GM18951 (cell line): ENCODE results near the gene CDCA7.
A peak's percentile ranks its signal among the peaks of the same experiment; 100 is the strongest.
"Not testable (repeated sequence)": the region's sequence is repeated elsewhere in the genome, so short reads cannot be mapped to it uniquely, and the experiment has no call there.

Source experiments
- POLR2A ChIP-seq: IDR thresholded peaks from 4 replicates; pipeline ENCODE4 v1.6.1; 2011; ENCODE audit warnings: mild to moderate bottlenecking; ENCODE audit not compliant: insufficient read length, insufficient read depth; ENCODE audit errors: extremely low read depth
- in situ Hi-C: fragments of 300-500 bp; cut with MboI; formaldehyde crosslinking; loops from one replicate; pipeline ENCODE4 v1.12.0; 2022; ENCODE audit warnings: low sequenced_read_pairs, mixed read lengths, inconsistent platforms; ENCODE audit not compliant: unreplicated experiment

The CDCA7 gene

DNA sequence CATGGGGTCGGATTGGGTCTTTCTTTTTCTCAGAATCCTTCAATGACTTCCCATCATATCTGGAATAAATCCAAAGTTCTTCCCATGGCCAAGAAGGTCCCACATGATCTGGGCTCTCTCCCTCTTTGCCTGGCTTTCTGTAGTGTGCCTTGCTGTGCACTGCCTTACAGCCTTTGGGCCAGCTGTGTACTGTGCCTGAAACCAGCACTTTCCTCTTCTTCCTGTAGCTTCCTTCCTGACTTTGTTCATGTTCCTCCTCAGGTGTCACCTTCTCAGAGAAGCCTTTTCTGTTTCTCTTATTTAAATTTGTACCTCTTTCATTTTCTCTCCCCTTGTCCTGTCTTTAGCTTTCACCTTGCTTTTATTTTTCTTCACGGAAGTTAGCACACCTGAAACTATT lies 4.3 kb upstream of the CDCA7 start:
- no peak for TF ChIP-seq POLR2A
- in situ Hi-C loops = no loop called here

DNA sequence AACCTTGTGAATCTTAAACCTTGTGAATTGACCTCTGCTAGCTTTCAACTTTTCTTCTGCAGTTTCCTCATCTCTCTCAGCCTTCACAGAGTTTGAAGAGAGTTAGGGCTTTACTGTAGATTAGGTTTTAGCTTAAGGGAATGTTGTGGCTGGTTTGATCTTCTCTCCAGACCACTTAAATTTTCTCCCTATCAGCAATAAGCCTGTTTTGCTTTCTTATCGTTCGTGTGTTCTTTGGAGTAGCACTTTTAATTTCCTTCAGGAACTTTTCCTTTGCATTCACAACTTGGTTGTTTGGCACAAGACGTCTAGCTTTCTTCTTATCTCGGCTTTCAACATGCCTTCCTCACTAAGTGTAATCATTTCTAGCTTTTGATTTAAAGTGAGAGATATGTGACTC lies 2.8 kb upstream of the CDCA7 start:
- no peak for TF ChIP-seq POLR2A
- in situ Hi-C loops = no loop called here

DNA sequence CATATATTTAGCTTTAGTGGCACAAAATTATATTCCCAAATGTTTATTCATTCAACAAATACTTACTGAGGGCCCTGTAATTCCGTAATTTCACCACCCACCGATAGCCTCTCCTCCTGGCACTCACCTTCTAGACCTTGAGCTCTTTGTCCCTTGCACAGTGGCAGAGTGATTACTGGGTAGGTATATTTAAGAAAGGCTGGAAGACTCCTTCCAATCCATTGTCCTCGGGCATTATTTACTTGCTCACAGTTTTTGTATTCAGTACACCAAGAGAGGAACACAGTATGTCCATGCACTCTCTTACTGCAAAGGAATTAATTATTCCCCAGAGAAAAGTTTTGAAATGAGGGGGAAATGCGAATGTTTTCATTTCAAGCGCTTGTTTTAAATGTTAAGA lies 1.1 kb upstream of the CDCA7 start:
- in situ Hi-C loops = no loop called here
- no peak for TF ChIP-seq POLR2A

DNA sequence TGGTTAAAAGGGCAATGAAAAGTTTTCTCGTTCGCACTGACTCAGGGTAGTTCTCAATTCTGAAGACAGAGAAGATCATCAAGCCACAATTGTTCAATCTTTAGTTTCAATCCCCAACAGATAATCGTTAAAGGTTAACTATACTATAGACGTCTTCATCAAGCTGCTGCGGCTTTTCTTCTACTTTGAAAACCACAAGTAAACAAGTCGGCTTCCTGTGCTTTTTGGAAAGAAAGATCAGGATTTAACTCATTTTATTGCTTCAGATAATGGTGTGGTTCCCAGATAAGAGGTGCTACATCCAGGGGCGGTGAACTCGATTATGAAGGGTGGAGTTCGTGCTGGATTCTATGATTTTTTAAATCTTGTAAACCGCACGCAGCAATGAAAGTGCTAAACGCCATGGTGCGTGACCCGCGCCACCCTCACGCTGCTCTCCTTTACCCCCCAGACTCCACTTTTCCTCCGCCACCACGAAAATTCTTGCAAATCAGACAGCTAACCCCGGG lies 545 bp upstream of the CDCA7 start:
- in situ Hi-C loops = no loop called here
- TF ChIP-seq POLR2A = no peak

DNA sequence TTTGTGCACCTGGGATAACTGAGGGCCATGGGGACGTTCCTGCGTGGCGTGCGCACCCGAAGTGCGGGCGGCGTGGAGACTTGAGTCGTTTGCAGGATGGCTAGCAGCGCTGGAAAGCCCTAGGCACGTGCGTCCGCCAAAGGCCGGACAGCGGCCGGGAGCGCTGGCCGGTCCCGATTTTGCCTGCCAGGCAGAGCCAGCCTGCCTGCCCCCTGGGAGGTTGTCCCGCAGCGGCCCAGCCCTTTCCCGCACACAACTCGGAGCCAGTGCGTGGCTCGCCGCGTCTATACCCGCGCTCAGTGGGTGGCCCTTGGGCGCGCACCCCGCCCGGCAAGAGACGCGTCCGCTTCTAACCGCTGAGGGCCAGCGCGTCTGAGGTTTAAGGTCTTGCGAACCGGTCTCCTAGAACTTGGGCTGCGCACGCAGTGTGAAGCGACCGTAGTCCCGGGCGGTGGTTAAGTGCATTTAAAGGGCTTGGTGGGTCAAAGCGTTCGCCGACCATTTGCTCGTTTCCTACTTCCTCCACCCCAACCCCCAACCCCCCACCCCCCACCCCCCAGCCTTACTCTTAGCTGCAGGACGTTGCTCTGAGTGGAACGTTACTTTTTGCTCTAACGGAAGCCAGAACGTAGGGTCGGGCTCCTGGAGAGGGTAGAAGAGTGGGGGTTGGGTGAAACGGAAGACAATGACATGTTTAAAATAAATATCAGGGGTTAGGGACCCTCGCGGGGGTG lies 627 bp downstream of the CDCA7 start:
- in situ Hi-C loops = no loop called here
- peak; percentile 28 for TF ChIP-seq POLR2A

DNA sequence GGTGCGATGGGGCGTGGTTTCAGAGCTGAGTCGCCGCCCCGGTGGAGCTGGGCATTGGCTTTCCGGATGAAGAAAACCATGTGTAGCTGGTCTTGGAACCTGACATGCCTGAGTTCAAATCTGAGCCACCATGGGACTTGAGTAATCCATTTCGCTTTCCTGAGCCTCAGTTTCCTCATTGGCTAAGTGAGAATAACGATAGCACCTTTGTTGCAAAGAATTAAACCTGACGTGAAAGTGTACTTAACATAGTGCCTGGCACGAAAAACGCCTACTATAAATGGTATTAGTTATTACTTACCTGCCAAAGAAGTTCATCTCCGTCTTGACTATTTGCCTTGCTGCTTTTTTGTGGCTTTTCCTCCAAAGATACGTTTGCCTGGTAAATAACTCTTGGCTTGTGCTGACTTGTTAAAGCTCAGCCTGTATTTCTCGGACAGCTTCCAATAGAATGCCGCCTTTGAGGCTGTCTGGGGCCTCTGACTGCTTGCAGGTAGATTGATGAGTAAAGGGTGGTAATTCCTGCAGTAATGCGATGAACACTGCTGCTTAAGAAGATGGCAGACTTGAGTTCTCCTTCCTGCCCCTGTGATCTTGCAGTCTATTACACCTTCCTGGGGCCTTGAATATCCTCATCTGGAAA lies 1.3 kb downstream of the CDCA7 start:
- no peak for TF ChIP-seq POLR2A
- in situ Hi-C loops = no loop called here

DNA sequence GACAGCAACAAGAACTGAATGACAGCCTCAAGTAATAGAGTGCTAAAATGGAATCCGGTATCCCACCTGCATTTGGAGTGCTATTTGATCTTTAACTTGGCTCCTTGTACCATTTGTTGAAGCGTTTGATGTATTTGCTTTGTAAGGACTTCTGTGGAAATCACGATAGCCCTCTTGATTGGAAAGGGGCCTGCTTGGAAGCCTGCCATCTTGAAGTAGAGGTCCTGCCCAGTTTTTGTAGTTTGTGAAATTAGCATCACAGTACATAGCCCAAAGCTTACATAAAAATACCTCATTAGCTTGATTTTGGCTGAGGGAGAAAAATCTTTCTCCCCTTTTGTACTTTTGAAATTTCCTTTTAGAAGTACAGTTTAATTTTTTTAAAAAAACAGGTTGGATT lies 2.7 kb downstream of the CDCA7 start:
- TF ChIP-seq POLR2A = no peak

DNA sequence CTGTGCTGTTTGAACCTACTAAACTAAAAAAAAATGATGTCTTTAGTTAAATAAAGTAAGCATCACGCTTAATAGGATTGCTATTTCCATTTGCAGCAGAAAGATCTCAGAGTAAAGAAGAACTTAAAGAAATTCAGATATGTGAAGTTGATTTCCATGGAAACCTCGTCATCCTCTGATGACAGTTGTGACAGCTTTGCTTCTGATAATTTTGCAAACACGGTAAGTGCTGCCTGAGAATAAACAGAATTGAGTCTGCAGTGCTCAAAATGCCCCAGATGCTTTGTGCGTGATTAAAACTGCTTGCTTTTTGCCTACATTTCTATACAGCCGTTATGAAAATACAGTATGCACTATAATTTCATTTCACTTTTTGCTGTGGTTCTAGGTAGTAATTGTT lies 3.9 kb downstream of the CDCA7 start:
- no peak for TF ChIP-seq POLR2A
- in situ Hi-C loops = no loop called here

More for the DNA sequence above, 2.7 kb downstream of the CDCA7 start:
- in situ Hi-C loops = no loop called here

DNA sequence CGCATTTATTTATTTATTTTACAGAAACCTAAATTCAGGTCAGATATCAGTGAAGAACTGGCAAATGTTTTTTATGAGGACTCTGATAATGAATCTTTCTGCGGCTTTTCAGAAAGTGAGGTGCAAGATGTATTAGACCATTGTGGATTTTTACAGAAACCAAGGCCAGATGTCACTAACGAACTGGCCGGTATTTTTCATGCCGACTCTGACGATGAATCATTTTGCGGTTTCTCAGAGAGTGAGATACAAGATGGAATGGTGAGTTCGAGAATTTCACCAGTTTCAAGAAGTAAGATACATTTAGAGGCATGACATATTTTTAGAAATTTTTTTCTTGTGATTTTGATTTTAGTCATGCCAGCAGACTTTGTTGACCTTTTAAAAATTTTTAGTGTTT lies 4.6 kb downstream of the CDCA7 start:
- TF ChIP-seq POLR2A = no peak
- in situ Hi-C loops = no loop called here

DNA sequence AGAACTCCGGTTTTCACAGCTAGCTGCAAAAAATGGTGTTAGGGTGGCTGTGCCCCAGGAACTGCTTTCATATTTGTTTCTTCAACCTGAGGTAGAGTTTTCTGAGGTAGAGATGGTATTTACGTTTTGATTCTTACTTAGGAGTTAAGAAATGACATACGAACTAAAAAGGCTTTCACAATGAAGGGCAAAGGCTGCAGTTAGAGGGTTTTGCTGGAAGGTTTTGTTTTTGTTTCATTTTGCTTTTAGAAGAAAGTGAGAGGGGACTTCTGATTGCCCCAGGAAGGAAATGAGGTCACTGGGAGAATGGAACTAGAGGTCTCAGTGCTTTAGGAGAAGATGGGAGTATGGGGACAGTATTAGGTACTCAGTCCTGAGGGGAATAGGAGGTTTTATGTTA lies 15.5 kb downstream of the CDCA7 start:
- in situ Hi-C loops = no loop called here
- no peak for TF ChIP-seq POLR2A

DNA sequence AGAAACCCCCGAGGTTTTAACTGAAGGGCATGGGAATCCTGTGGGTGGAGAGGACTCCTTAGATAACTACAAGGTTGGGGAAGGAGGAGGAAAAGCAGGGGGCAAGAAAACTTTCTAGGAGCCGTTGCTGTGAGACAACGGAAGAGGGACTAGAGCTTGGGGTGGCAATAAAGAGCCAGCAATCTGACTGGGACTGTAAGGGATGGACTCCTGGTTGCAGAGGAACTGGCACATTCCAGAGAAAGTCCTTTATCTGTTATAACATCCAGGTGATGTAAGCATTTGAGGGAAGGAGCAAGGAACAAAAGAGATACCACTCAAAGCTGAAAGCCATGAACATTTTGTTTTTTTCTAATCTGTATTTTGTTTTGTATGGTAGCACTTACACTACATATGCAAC lies 16.4 kb downstream of the CDCA7 start:
- no peak for TF ChIP-seq POLR2A
- in situ Hi-C loops = no loop called here

DNA sequence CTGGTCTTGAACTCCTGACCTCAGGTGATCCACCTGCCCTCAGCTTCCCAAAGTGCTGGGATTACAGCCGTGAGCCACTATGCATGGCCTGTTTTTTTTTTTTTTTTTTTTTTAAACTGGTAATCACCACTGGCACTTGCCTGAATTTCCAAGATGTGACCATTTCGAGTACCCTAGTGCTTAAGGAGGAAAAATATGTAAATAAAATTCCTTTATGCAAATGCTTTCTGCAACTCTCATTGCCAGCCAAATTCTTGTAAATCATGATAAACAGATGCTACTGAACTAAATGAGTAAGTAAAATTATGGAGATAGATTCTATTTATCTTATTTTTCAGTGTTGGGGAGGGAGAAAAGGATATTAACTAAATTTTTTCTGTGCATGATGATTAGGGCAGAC lies 18.6 kb downstream of the CDCA7 start:
- TF ChIP-seq POLR2A = no peak
- in situ Hi-C loops = no loop called here

DNA sequence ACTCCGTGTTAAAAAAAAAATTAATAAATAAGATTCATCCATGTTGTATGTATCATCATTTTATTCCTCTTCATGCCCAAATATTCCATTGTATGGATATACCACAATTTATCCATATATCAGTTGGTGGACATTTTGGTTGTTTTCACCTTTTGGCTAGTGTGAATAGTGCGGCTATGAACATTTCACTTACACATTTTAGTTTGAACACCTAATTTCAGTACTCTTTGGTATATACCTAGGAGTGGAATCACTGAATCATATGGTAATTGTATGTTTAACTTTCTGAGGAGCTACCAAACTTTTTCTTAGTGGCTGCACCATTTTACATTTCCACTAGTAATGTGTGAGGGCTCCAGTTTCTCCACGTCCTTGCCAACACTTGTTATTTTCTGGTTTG lies 20.0 kb downstream of the CDCA7 start:
- in situ Hi-C loops = no loop called here

DNA sequence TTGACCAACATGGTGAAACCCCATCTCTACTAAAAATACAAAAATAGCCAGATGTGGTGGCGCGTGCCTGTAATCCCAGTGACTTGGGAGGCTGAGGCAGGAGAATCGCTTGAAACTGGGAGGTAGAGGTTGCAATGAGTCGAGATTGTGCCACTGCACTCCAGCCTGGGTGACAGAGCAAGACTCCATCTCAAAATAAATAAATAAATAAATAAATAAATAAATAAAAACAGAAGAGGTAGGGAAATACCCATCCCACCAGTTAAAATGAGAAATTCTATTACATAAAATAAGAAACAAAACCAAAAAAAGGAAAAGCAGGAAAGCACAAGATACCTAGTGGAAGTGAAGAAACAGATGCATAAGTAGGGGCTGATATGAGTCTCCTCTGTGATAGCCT lies 30.9 kb downstream of the CDCA7 start:
- in situ Hi-C loops = not testable (repeated sequence)

More for the DNA sequence above, 20.0 kb downstream of the CDCA7 start:
- no peak for TF ChIP-seq POLR2A

DNA sequence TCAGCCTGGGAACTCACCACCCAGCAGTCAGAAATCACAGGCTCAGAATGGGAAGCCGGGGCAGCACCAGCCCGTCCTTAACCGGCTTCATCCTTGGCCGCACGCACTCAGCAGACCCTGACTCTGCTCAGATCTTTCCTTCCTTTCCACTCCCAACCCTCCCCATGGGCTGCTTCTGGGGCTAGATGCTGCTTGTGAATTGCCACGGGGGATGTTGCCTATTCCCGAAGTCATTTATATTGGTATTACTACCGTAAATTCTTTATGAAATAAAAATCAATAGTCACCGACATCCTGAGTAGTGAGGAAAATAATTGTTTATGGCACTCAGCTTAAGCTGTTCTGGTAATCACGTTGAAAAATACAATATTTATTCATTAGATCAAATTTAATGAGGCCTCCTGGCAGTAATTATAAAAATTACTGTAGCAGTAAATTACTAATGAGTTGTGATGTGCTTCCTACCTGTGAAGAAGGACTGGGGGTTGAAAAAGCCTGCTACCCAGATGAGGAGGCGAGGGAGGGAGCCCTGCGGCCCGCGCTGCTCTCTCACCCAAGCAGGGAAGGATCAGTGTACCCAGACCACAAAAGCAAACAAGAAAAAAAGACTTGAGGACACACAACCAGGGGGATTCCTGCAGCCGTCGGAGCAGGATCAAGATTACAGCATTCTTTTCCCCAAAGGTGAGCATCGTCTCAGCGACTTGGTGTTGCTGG lies 31.5 kb downstream of the CDCA7 start:
- in situ Hi-C loops = no loop called here
- TF ChIP-seq POLR2A = no peak
